Endometrial microvascular endothelial cells (primary cell): ENCODE data around the gene MUC2. TPM values are rescaled to one million over a fixed set of nuclear protein-coding genes. Genes with fewer than 3 reads are reported as not detected.

Source experiments
- in situ Hi-C: cut with HindIII; loops from 2 replicates; pipeline ENCODE4 v1.10.0; 2017; ENCODE audit warnings: low sequenced_read_pairs, low pct_unique_long_range_greater_than_20kb; ENCODE audit errors: inconsistent ontology term
- total RNA-seq: library from RNA; depleted of rRNA; stranded (reverse); fragments of >200 nt; gene quantifications from one replicate; pipeline ENCODE4 v1.2.3, GENCODE V29; 2015; ENCODE audit errors: inconsistent ontology term

Gene MUC2
- total RNA-seq, 1 donor from 2014 or later = not detected

- in situ Hi-C loops = no loop called here
Observed at GRCh38 chr11:1035577-1036283, 38.9 kb upstream of the MUC2 start.

GRCh38 chr11:1036303-1036923 lies 38.3 kb upstream of the MUC2 start, which contains the start of gene MUC6:
Gene MUC6, minus strand, starts transcription at chr11:1036718. Its CDS starts 63 bp downstream, at chr11:1036655.
- in situ Hi-C loops = no loop called here

DNA sequence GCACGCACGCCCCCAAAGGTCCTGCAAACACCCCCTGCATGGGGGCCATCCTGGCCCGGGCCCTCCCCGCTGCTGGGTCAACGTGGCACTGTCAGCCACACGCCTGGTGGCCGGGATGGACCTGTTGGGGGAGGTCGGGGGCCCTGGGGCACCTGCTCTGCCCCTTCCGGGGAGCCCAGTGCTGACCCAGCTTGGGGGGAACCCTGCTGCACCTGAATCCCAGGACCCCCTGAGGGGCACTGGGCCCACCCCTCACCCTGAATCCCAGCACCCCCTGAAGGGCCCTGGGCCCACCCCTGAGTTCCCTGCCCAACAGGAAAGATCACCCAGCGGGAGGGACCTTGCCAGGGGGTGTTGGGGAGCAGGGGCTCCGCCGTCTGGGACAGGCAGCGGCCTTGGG lies 37.7 kb upstream of the MUC2 start:
- in situ Hi-C loops = no loop called here

- in situ Hi-C loops = no loop called here
Observed at GRCh38 chr11:1037506-1038055, 37.1 kb upstream of the MUC2 start.

GRCh38 chr11:1038361-1038760 lies 36.3 kb upstream of the MUC2 start:
- in situ Hi-C loops = no loop called here

DNA sequence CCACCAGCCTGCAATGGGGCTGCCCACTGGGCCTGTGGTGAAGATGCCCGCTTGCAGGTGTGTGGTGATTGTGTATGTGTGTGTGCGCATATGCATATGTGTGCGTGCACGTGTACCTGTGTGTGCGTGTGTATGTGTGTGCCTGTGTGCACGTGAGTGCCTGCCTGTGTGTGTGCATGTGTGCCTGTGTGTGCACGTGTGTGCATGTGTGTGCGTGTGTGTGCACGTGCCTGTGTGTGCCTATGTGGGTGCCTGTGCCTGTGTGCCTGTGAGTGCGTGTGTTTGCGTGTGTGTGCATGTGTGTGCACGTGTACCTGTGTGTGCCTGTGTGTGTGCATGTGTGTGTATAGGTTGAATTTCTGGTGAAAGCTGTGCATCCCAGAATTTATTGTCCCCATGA lies 35.8 kb upstream of the MUC2 start:
- in situ Hi-C loops = no loop called here

- in situ Hi-C loops = no loop called here
Observed at GRCh38 chr11:1039481-1040427, 34.9 kb upstream of the MUC2 start.

GRCh38 chr11:1040428-1041148 lies 34.1 kb upstream of the MUC2 start:
- in situ Hi-C loops = no loop called here

DNA sequence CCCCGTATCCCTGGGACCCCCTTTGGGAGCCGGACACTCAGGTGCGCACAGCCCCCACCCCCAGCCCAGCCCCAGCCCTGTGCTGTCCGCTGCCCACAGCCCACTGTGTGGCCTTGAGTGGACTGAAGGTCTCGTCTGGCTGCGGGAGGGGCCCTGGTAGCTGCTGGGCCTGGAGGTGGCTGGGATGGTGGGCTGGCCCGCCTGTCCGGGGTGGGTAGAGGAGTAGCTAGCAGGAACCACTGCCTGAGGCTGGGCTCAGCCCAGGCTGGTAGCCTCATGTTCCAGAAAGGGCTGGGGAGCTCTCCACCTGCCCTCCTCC lies 33.6 kb upstream of the MUC2 start:
- in situ Hi-C loops = no loop called here

GRCh38 chr11:1041471-1041870 lies 33.2 kb upstream of the MUC2 start:
- in situ Hi-C loops = no loop called here

- in situ Hi-C loops = no loop called here
Observed at GRCh38 chr11:1041936-1042608, 32.6 kb upstream of the MUC2 start.

- in situ Hi-C loops = no loop called here
Observed at GRCh38 chr11:1042626-1043562, 31.8 kb upstream of the MUC2 start.

GRCh38 chr11:1043563-1044096 lies 31.0 kb upstream of the MUC2 start:
- in situ Hi-C loops = no loop called here

- in situ Hi-C loops = no loop called here
Observed at GRCh38 chr11:1044160-1044559, 30.5 kb upstream of the MUC2 start.

- in situ Hi-C loops = no loop called here
Observed at GRCh38 chr11:1047595-1048156, 27.0 kb upstream of the MUC2 start.

GRCh38 chr11:1048375-1049070 lies 26.2 kb upstream of the MUC2 start:
- in situ Hi-C loops = no loop called here
